NCI-H2107 treated with DMSO at 0.1 percent for 48 hours (cell line): ENCODE data around the gene TINAGL1.

Experiments
- DNase-seq: peaks from one replicate; lab custom pipeline; 2025; ENCODE audit not compliant: unreplicated experiment; lab: John Stamatoyannopoulos, UW

Gene TINAGL1

GRCh38 chr1:31626223-31627207 is 50.2 kb downstream of the TINAGL1 start:
- DNase-seq = no peak

DNA sequence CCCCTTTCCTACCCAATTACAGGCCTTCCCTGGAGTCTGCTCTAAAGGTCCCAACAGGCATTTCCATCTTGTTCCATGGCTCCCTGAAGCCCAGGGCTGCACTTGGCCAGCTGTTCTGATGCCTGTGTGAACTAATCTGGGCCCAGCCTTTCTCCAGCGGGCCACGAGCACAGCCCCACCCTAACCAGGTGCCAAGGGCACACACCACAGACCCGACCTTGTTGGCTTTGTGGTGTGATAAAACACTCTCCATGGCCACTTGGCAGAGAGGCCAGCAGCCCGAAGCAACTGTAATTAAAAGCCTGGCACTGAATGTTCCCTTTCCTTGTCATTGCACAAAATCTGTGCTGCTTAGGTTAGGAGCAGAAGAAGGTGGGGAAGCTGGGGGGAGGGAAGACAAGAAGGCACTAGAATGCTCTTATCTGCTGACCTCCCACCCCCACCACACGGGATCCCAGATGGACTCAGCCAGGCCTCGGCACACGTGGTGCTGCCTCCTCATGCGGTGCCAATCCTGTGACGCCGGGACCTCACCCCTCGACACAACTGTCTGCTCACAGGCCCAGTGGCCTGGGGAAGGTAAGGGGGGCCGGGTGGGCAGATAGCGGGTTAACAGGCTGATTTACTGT is 51.1 kb downstream of the TINAGL1 start:
- DNase-seq = no peak

DNA sequence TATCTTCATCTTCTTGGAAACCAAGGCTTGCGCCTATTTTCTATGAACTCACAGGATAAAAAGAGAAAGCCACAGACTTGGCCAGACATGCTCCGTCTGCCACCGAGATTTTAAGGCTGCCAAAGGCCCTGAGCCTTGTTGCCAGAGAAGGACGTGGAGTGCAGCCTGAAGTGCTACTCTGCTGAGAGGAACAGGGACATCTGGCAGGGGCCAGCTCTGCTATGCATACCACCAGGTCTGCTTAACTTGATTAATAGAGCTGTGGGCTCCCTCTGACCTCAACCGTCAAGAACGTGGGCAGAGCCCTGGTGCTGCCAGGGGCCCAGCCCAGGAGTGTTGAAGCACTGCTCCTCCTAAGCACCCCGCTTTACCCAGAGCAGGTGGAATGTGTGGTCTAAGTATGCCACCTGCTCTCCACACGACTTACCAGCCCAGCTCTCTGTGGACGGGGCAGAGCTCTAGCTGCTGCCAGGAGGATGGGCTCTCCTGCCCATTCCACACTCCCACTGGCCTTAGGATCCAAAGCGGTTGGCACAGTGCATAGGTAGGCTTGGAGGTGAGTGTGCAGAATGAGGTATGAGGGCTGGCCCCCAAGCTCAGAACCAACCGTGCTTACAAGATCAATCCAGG is 51.7 kb downstream of the TINAGL1 start:
- DNase-seq = no peak

DNA sequence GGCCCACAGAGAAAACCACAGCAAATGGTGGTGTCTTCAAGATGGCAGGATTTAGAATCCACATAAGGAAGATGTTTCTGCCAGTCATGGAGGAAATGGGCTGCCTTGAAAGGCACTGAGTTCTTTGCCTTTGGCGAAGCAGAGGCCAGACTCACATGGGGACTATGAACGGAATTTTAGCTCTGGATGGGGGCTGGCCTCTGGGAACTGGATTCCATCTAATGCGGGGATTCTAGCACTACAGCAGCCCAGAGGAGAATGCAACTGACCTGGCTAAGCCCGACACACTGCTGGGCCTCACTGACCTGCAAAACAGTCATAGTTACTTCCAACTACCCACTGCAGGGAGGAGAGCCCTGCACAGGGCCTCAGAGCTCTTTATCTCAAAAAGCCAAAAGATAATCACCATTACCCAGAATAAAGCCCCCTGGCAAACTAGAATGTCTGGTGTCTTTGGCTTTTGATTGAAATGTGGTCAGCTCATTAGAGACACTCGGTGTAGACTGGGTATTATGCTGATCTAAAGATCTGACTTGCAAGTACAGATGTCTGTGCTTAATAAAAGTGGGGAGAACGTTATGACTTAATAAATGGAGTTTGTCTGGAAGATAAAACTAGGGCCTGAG is 52.7 kb downstream of the TINAGL1 start:
- no peak for DNase-seq

DNA sequence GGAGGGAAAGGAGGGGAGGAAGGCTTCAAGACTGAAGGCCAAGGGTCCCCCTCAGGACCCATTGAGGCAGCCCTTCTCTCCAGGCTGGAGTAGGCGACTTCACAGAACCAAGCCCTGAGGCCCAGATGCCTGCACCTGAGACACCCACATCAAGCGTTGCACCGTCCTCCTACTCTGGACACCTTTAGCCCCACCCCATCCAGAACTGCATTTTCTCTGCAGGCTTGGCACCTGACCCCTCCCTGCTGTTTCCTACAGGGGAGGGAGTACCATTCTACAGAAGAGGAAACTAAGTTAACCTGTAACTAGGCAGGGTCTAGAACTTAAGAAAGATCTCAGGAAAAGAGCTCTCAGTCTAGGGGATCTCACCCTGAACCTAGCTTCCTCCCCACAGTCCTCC is 56.3 kb downstream of the TINAGL1 start:
- DNase-seq = no peak

DNA sequence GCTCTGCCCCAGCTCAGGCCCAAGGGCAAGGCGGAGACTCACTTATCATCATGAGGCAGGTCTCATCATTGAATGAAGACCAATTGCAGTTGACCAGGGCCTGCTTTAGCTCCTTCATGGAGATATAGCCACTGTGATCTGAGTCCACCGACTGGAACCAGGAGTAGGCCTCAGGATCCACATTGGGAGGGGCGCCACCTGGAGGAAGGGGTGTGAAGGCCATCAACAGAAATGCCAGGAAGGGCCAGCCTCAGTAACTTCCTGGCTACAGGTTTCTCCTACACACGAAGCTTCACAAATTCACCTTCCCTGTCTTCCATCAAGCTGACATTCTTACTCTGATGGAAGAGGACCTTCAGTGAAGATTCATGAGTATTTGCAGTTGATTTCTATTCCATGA is 56.8 kb downstream of the TINAGL1 start:
- peak; percentile 9 for DNase-seq
